Right atrium auricular region (tissue), 2 donors: ENCODE results near the gene LRRIQ3. TPM values are rescaled to one million over a fixed set of nuclear protein-coding genes. Genes with fewer than 3 reads are reported as not detected.

ENCODE experiments used
- DNase-seq: peaks from one replicate; pipeline ENCODE4 v3.0.0-alpha.2; 2019; ENCODE audit warnings: low spot score
- H3K27ac ChIP-seq, 2 donors: fragments of 200-600 bp; sonication (generic); 1 replicate in 1 of 2; 2 replicates in 1 of 2; pipeline ENCODE4 v1.5.1; 2016 to 2019
- H3K27me3 ChIP-seq, 2 donors: fragments of 200-600 bp; sonication (generic); one replicate each; pipeline versions ENCODE4 v1.5.1 to v1.6.0; 2017 to 2019
- H3K36me3 ChIP-seq: fragments of 200-600 bp; sonication (generic); one replicate; pipeline ENCODE4 v1.5.1; 2016
- H3K4me1 ChIP-seq, 2 donors: fragments of 200-600 bp; sonication (generic); one replicate each; pipeline versions ENCODE4 v1.5.1 to v1.6.0; 2017 to 2019
- H3K4me3 ChIP-seq, 2 donors: fragments of 200-600 bp; sonication (generic); 1 replicate in 1 of 2; 2 replicates in 1 of 2; pipeline ENCODE4 v1.5.1; 2017 to 2019; ENCODE audit warnings: mild to moderate bottlenecking in 1 of 2, moderate library complexity in 1 of 2
- H3K9me3 ChIP-seq, 2 donors: fragments of 200-600 bp; sonication (generic); one replicate each; pipeline ENCODE4 v1.5.1; 2019
- CTCF ChIP-seq, 2 donors: fragments of 200-600 bp; sonication (generic); IDR thresholded peaks; one replicate each; pipeline ENCODE4 v1.5.1; 2019; ENCODE audit warnings: antibody characterized with exemption in 2 of 2
- total RNA-seq, 2 donors: library from RNA; depleted of rRNA; stranded (reverse); fragments of >200 nt; gene quantifications; one replicate each; pipeline ENCODE4 v1.1.0, GENCODE V29; 2016

The LRRIQ3 gene
- total RNA-seq, 2 donors from 2014 or later: 0.16 TPM; not detected in 1

- TF ChIP-seq CTCF (IDR thresholded peaks at IDR 0.05): no peak
- DNase-seq: no peak
- Histone ChIP-seq H3K9me3 (no peaks in the 10 kb centered on the region), H3K27me3 (no peaks in the 10 kb centered on the region), H3K4me1 (no peaks in the 10 kb centered on the region), H3K36me3 (no peaks in the 10 kb centered on the region), H3K4me3 (no peak overlapping the region), H3K27ac (no peak overlapping the region)
Observed at GRCh38 chr1:74050386-74050785, 147.6 kb downstream of the LRRIQ3 start.

DNA sequence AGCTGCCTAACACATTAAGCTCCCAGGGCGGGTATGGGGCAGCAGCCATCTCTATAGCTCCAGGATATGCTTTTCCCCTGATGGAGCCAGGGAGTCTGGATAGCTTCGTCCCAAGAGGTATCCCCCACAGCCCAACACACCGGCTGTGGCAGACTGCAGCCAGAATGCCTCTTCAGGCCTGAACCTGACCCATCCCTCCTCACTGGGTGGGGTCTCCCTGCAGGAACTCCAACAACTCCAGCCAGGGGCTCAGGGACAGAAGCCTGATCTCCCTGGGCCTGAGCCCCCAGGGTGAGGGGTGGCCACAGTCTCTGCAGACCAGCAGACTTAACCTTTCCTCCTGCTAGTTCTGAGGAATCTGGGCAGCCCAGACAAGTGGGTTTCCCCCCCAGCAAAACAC is 159.9 kb downstream of the LRRIQ3 start:
- Histone ChIP-seq H3K4me3 (no peak overlapping the region), H3K27ac (no peak overlapping the region), H3K36me3 (no peaks in the 10 kb centered on the region), H3K27me3 (no peaks in the 10 kb centered on the region), H3K4me1 (no peaks in the 10 kb centered on the region), H3K9me3 (no peaks in the 10 kb centered on the region)
- no peak for DNase-seq
- no peak for TF ChIP-seq CTCF (IDR thresholded peaks at IDR 0.05)

DNA sequence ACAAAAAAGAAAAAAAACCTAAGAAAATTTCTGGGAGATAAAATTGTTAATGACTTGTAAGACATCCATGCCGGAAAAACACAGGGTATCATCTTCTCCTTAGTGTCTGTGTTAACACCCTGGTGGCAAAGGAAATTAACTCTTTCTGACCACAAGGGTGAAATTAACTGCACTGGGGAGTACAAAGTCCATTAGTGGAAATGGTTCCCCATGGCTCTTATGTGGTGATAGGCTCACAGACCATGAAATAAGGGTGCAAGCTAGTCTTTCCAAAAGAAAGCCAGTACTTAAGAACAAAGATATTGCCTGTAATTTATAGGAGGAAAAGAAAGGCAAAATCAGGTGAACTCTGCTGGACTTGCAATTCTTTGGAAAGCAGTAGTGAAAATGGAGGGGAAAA is 185.4 kb downstream of the LRRIQ3 start:
- DNase-seq: no peak
- Histone ChIP-seq H3K9me3 (no peaks in the 10 kb centered on the region), H3K4me3 (no peak overlapping the region), H3K4me1 (no peaks in the 10 kb centered on the region), H3K27ac (no peak overlapping the region), H3K27me3 (no peaks in the 10 kb centered on the region), H3K36me3 (no peaks in the 10 kb centered on the region)
- no peak for TF ChIP-seq CTCF (IDR thresholded peaks at IDR 0.05)

DNA sequence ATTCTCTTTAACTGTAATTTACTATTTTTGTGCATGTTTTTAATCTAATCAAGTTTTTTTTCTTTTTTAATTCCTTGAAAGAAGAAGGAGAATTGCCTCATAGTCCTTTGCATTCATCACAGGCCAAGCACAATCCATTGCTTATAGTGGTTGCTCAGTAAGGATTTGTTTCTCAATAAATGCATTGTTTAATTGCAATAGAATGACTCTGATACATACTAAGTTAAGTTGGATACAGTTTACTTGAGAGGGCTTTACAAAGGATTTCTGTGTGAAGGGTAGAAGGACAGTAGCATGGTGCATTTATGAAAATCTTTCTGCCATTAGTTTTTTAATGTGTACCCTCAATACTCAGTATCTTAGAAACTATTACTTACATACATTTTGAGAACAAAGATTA is 186.2 kb downstream of the LRRIQ3 start:
- Histone ChIP-seq H3K4me3 (no peak overlapping the region), H3K27ac (no peak overlapping the region), H3K36me3 (no peaks in the 10 kb centered on the region), H3K4me1 (no peaks in the 10 kb centered on the region), H3K9me3 (no peaks in the 10 kb centered on the region), H3K27me3 (no peaks in the 10 kb centered on the region)
- no peak for TF ChIP-seq CTCF (IDR thresholded peaks at IDR 0.05)
- no peak for DNase-seq

DNA sequence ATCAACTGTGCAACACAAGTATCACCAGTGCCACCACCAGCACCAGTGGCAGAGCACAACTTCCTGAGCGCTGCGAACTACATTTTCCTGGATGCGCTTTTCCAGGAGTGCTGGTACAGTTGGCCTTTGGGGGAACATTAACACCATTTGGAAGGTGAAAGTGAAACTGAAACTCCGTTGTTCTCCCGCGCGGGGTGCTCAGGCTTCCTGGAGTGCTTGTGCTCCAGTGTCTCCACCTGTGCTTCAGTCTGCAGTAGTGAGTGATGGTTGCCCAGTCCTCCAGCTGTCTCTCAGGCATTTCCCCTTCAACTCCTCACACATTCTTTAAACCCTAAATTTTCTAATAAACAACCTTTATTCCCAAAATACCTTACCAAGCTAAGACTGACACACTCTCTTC is 187.8 kb downstream of the LRRIQ3 start:
- H3K27me3 ChIP-seq: no peaks in the 10 kb centered on the region
- H3K36me3 ChIP-seq: no peaks in the 10 kb centered on the region
- H3K9me3 ChIP-seq: no peaks in the 10 kb centered on the region
- H3K4me3 ChIP-seq: no peak overlapping the region
- DNase-seq: no peak
- no peaks in the 10 kb centered on the region for H3K4me1 ChIP-seq
- no peak for TF ChIP-seq CTCF (IDR thresholded peaks at IDR 0.05)
- H3K27ac ChIP-seq: no peak overlapping the region

DNA sequence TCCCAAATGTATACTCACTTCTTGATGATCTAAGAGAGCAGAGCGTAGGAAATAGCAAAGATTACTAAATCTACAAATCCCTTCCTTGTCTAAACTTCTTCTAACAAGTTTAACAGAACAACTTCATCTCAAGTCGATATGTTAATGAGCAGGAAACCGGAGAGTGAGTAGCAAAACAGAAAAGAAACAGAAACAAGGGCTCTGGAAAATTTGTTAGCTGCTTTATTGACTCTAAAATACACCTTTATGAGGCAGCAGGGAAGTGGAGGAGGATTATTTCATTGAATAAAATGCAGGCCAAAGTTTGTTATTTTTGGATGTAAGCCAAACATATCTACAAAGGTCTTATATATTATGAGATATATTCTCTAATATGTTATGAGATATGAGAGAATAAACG is 192.4 kb downstream of the LRRIQ3 start:
- Histone ChIP-seq H3K4me3 (no peak overlapping the region), H3K36me3 (no peaks in the 10 kb centered on the region), H3K27me3 (no peaks in the 10 kb centered on the region), H3K9me3 (no peaks in the 10 kb centered on the region), H3K4me1 (no peaks in the 10 kb centered on the region), H3K27ac (no peak overlapping the region)
- DNase-seq: no peak
- no peak for TF ChIP-seq CTCF (IDR thresholded peaks at IDR 0.05)
